T follicular helper cell (primary cell): ENCODE measurements around the gene IMPDH1.

Source experiments
- DNase-seq: peaks from one replicate; pipeline ENCODE4 v3.0.0-alpha.2; 2020; ENCODE audit warnings: low read depth

Gene IMPDH1

GRCh38 chr7:128434413-128435326 lies 24.9 kb upstream of the IMPDH1 start:
- no peak for DNase-seq

- no peak for DNase-seq
Measured at GRCh38 chr7:128431754-128432153, 22.0 kb upstream of the IMPDH1 start.

GRCh38 chr7:128431221-128431620 lies 21.4 kb upstream of the IMPDH1 start:
- no peak for DNase-seq

GRCh38 chr7:128430207-128430606 lies 20.4 kb upstream of the IMPDH1 start:
- DNase-seq = no peak

GRCh38 chr7:128427289-128427891 lies 17.6 kb upstream of the IMPDH1 start:
- no peak for DNase-seq

GRCh38 chr7:128425850-128426249 lies 16.1 kb upstream of the IMPDH1 start:
- peak; percentile 71 for DNase-seq

GRCh38 chr7:128424686-128425275 lies 15.0 kb upstream of the IMPDH1 start:
- DNase-seq = no peak

- DNase-seq = no peak
Measured at GRCh38 chr7:128422842-128423241, 13.1 kb upstream of the IMPDH1 start.

- no peak for DNase-seq
Measured at GRCh38 chr7:128422037-128422436, 12.3 kb upstream of the IMPDH1 start.

GRCh38 chr7:128421384-128421783 lies 11.6 kb upstream of the IMPDH1 start:
- DNase-seq = no peak

GRCh38 chr7:128420773-128421172 lies 11.0 kb upstream of the IMPDH1 start:
- no peak for DNase-seq

- no peak for DNase-seq
Measured at GRCh38 chr7:128419257-128419656, 9.5 kb upstream of the IMPDH1 start.

GRCh38 chr7:128417071-128417470 lies 7.3 kb upstream of the IMPDH1 start:
- no peak for DNase-seq

GRCh38 chr7:128415217-128415785 lies 5.5 kb upstream of the IMPDH1 start:
- DNase-seq = no peak

- DNase-seq = no peak
Measured at GRCh38 chr7:128410451-128410753, 620 bp upstream of the IMPDH1 start.

- no peak for DNase-seq
Measured at GRCh38 chr7:128408709-128409595, 830 bp downstream of the IMPDH1 start.

GRCh38 chr7:128407751-128408708 lies 1.8 kb downstream of the IMPDH1 start:
- DNase-seq = no peak

- DNase-seq = no peak
Measured at GRCh38 chr7:128407233-128407589, 2.6 kb downstream of the IMPDH1 start.

- DNase-seq = no peak
Measured at GRCh38 chr7:128406314-128407232, 3.2 kb downstream of the IMPDH1 start.
